Measurements from ENCODE around the gene ITPKB.

Gene ITPKB

DNA sequence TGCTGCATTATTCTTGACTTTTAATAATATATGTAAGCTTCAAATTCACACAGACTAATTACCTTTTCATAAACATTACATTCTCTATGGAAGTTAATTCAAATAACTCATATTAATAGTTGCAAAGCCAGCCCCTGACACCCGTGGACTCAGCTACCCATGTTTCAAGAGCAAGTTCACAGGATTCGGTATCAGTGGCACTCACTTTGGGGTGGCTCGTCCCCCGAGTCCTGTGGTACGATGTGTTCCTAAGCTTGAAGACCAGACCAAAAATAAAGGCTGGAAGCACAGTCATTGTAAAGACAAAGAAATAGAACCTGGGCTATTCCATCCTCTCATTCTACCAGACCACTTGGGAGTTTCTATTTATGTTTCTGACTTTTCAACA lies 70.9 kb downstream of the ITPKB start:
- no peak for DNase-seq (ENCODE audit: low read depth in 1 of 2, low spot score in 1 of 2)

DNA sequence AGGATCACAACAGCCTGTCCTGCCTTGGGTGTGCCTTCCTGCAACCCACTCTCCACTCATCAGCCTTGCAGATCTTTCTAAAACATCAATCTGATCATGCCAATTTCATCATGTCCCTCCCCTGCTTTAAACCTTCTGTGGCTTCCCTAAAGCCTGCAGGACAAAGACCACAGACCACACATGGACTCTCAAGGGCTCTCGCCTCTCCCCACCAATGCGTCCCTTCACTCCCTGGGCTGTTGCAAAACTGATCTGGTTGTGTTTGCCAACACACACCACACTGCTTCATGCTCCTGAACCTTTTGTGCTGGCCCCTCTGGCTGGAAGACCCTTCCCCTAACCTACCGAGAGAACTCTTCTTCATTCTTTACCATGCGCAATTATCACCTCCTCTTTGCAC lies 72.4 kb downstream of the ITPKB start:
- DNase-seq (ENCODE audit: low read depth in 1 of 2, low spot score in 1 of 2), result no peak

- no peak for DNase-seq (ENCODE audit: low read depth in 1 of 2, low spot score in 1 of 2)
These were observed 72.9 kb downstream of the ITPKB start for GRCh38 chr1:226666164-226666506.

- no peak for DNase-seq (ENCODE audit: low read depth in 1 of 2, low spot score in 1 of 2)
These were observed 73.4 kb downstream of the ITPKB start for GRCh38 chr1:226665505-226666163.

GRCh38 chr1:226664413-226665101 lies 74.5 kb downstream of the ITPKB start:
- no peak for DNase-seq (ENCODE audit: low read depth in 1 of 2, low spot score in 1 of 2)

GRCh38 chr1:226663327-226663704 lies 75.8 kb downstream of the ITPKB start:
- no peak for DNase-seq (ENCODE audit: low read depth in 1 of 2, low spot score in 1 of 2)

GRCh38 chr1:226662642-226663326 lies 76.3 kb downstream of the ITPKB start:
- DNase-seq (ENCODE audit: low read depth in 1 of 2, low spot score in 1 of 2), result peak; percentile 62 to 75

- DNase-seq (ENCODE audit: low read depth in 1 of 2, low spot score in 1 of 2), result no peak
These were observed 77.1 kb downstream of the ITPKB start for GRCh38 chr1:226661965-226662364.

GRCh38 chr1:226661271-226661670 lies 77.8 kb downstream of the ITPKB start:
- no peak for DNase-seq (ENCODE audit: low read depth in 1 of 2, low spot score in 1 of 2)

DNA sequence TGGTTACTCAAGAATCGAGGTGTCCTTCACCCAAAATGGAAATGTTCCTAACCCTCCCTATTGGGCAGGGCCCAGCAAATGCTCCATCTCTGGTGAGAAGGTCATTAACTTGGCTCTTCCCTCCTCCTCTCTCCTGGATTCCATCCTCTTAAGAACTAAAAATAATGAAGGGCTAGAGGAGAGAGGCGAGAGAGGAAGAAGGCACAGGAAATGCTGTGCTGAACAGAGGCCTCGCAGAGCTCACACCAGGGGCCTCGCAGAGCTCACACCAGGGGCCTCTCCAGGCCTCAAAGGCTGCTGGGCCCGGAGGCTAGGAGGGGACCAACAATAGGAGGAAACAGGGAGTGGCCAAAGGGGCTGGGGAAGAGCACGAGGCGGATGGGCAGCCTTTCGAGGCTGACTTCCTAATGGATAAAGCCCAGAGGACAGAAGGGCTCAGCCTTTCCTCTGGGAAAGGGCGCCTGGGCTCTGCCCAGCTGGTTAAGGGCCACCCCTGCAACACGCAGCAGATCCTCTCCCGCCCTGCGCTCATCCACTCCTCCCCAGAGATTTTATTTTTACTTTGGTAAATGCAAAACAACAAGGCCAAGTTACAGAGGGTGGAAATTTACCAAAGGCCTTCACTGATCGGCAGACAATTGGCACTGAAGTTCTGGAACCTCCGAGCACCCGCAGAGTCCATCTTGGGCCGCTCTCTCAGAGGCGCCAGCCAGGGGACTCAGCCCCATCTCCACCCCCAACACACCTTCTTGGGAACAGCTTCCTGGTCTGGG lies 78.5 kb downstream of the ITPKB start:
- no peak for DNase-seq (ENCODE audit: low read depth in 1 of 2, low spot score in 1 of 2)

- DNase-seq (ENCODE audit: low read depth in 1 of 2, low spot score in 1 of 2), result no peak
These were observed 79.4 kb downstream of the ITPKB start for GRCh38 chr1:226659641-226660040.

- no peak for DNase-seq (ENCODE audit: low read depth in 1 of 2, low spot score in 1 of 2)
These were observed 79.9 kb downstream of the ITPKB start for GRCh38 chr1:226659136-226659535.

GRCh38 chr1:226658546-226659125 lies 80.4 kb downstream of the ITPKB start:
- DNase-seq (ENCODE audit: low read depth in 1 of 2, low spot score in 1 of 2), result no peak

DNA sequence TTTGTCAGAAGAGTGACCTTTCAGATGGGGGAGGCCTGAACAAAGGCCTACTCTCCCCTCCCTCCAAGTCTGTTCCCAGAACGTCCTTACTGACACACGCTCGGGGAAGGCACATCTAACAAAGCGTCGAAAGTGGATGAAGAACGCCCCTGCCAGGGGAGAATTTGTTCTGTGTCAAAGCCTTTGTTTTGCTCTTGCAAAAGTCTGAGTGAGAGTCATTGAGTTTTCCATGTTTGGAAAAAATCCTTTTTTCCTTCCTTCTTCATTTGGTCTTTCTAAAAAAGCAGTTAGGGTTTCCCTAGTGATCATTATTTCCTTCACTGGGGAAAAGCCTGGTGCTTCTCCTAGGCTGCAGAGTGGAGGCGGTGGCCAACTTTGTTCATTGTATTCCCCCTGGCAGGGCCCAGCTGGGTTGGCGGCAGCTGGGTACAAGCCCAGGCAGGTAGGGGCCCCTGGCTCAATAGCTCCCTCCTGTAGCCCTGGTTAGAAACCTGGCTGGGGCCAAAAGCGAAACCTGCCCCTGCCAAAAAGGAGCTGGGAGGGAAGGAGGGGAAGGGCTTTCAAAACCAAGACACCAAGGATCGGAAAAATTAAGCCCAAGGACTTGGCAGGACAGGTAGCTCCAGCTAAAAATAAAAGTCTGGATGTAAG lies 81.1 kb downstream of the ITPKB start:
- no peak for DNase-seq (ENCODE audit: low read depth in 1 of 2, low spot score in 1 of 2)

- DNase-seq (ENCODE audit: low read depth in 1 of 2, low spot score in 1 of 2), result no peak
These were observed 82.3 kb downstream of the ITPKB start for GRCh38 chr1:226656601-226657277.

GRCh38 chr1:226656201-226656600 lies 82.9 kb downstream of the ITPKB start:
- DNase-seq (ENCODE audit: low read depth in 1 of 2, low spot score in 1 of 2), result no peak

DNA sequence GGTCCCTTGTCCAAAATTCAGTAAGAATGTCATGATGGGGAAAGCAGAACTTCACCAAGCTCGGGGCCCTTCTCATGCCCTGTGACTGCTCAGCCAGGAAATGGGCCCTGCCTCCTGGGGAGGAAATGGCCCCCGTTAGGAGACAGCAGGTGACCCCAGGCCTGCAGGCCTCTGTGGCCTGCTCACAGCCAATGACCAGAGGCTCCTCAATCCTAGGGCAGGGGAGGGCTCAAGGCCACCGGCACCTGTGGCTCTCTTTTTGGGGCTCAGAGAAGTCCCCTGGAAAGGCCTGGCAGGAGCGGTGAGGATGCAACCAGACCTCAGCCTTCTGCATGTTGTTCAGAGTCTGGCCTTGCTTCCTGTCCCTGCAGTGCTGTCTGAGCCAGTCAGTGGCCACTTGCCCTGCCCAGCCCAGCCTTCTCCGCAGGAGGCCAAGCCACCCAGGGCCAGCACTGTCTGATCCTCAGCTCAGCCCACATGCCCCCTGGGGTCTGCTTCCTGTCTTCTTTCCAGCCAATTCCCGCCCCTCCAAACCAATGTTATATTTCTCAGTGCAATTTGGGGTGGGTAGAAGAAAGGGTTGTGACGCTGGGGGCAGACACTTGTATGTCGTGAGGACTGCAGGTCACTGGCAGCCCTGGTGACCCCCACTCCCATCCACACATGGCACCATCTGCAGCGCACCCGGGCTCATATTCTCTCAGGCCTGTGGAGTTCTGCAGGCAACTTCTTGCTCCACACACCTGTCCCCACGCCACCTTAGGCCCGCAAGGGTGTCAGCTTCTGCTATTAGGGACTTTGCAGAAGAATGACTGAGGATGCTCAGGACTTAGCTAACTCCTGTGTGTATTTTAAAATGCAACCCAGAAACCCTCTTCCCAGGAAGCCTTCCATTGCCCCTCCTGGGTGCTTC lies 83.6 kb downstream of the ITPKB start:
- no peak for DNase-seq (ENCODE audit: low read depth in 1 of 2, low spot score in 1 of 2)

DNA sequence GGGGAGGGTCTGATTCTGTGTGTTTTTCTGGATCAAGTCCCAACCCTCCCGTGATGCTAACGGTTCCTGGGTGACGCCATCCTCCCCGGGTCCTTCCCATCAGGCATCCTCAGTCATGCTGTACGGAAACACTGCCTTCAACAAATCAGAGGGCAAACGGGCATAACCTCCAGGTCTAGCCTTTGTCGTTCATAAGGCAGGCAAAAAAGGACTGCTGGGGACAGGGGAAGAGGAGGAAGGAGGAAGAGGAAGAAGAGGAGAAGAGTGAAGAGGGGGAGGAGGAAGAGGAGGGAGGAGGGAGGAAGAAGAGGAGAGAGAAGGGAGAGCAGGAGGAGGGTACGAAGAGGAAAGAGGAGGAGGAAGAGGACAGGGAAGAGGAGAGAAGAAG lies 84.4 kb downstream of the ITPKB start:
- DNase-seq (ENCODE audit: low read depth in 1 of 2, low spot score in 1 of 2), result no peak

- no peak for DNase-seq (ENCODE audit: low read depth in 1 of 2, low spot score in 1 of 2)
These were observed 84.9 kb downstream of the ITPKB start for GRCh38 chr1:226654046-226654667.
